Stimulated activated CD8-positive, alpha-beta memory T cell treated with anti-CD3 and anti-CD28 coated beads, Interleukin-12 subunit alpha, Interleukin-12 subunit beta, amount 100 ng/mL, for 4 hours (primary cell): ENCODE measurements around the gene TRPC5OS.

Source experiments
- DNase-seq: peaks from one replicate; pipeline ENCODE4 v3.0.0-alpha.2; 2020; ENCODE audit warnings: low read depth

TRPC5OS gene

GRCh38 chrX:111875881-111876280 is at the start of gene TRPC5OS:
Gene TRPC5OS (plus strand): TSS chrX:111876181. CDS start chrX:111901850, 25,669 bp downstream.
- no peak for DNase-seq

- DNase-seq: no peak
Measured at GRCh38 chrX:111829345-111829744, 46.6 kb upstream of the TRPC5OS start.

DNA sequence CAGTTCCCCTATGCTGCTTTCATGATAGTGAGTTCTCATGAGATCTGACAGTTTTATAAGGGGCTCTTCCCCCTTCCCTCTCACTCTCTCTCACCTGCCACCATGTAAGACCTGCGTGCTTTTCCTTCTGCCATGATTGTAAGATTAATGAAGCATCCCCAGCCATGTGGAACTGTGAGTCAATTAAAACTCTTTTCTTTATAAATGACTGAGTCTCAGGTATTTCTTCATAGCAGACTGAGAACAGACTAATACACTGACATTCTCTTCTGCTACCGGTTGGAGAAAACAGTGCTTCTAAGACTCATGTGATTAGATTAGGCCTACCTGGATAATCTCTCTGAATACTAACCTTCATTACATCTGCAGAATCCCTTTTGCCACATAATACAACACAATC is 45.4 kb upstream of the TRPC5OS start:
- no peak for DNase-seq

DNA sequence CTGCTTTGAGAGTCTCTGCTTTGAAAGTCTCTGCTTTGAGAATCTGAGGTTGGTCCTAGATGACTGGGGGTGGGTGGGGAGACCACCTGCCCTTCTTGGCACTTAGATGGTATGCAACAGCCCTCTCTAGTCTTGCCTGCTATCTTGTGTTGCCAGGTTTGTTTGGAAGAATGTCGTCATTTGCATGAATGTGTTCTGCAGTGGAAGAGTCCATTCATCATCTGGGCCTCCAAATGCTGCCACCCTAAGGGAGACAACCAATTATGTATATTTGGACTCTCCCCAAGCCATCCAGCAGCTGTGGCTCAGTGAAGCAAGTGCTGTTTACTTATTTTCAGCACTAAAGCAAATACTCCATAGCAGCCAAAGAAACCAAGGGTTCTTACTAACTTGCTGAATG is 44.6 kb upstream of the TRPC5OS start:
- no peak for DNase-seq

- no peak for DNase-seq
Measured at GRCh38 chrX:111837197-111837596, 38.8 kb upstream of the TRPC5OS start.

DNA sequence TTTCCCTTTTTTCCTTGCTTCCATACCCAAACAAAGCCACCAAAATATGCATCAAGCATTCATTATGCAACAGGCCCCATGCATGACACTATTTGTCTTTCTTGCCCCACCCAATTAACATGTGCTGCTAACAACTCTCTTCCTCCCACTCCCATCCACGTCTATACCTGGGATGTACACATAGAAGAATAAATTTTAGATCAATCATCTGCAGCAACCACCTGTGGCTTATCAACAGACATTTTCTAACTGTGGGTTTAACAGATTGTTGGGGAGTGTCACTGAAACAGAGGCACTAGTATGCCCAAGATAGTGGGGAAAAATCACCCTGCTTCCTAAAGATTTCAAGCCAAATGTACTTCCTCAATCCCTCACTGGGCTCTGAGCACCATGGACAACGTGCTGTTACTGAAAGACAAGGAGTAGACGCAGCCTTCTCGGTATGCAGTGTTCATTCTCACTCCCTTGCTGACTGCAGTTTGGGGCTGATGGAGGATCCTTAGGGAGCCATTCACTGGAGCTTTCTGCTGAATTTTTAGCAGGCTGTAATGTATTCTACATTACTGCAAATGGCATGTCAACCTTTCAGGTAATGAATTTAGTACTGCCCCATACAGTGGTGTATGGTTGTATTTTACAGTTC is 28.4 kb upstream of the TRPC5OS start:
- DNase-seq: no peak

- no peak for DNase-seq
Measured at GRCh38 chrX:111848541-111848940, 27.4 kb upstream of the TRPC5OS start.

DNA sequence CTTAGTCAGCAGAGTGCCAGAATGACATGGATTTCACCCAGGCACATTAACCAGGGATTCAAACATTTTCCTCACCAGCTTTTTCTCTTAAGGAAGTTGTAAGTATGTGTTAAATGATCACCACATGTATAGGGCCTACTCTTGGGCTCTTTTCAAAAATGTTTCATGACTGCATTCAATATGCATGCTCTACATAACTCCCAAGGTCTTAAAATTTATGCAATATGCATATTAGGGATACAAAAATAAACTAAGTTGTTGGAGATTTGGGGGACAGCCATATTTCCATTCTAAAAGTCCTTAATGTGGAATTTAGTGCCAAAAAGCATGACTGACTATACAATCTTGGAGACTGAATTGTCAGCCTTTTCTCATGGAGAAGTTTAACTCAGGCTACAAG is 25.0 kb upstream of the TRPC5OS start:
- DNase-seq: no peak

GRCh38 chrX:111854556-111855490 is 21.2 kb upstream of the TRPC5OS start:
- no peak for DNase-seq

GRCh38 chrX:111857534-111858060 is 18.4 kb upstream of the TRPC5OS start:
- DNase-seq: no peak

DNA sequence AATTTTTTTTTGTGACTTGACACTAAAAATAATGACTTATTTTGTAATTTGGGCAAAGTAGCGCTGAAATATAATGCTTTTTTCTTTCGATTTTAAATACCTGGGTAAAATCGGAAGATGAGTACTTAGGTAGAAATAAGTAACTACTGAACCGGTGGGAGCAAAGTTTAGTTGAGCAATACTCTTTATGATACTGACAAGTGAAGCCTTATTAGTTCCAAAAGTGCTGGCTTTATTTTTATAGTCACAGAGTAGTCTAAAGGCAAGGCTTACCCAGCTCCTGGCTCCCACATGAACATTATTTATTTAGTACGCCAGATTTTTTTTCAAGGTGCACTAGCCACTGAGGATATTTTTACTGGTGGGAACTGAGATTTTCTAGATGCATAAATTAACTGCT is 14.4 kb upstream of the TRPC5OS start:
- no peak for DNase-seq

GRCh38 chrX:111867236-111867635 is 8.7 kb upstream of the TRPC5OS start:
- no peak for DNase-seq

DNA sequence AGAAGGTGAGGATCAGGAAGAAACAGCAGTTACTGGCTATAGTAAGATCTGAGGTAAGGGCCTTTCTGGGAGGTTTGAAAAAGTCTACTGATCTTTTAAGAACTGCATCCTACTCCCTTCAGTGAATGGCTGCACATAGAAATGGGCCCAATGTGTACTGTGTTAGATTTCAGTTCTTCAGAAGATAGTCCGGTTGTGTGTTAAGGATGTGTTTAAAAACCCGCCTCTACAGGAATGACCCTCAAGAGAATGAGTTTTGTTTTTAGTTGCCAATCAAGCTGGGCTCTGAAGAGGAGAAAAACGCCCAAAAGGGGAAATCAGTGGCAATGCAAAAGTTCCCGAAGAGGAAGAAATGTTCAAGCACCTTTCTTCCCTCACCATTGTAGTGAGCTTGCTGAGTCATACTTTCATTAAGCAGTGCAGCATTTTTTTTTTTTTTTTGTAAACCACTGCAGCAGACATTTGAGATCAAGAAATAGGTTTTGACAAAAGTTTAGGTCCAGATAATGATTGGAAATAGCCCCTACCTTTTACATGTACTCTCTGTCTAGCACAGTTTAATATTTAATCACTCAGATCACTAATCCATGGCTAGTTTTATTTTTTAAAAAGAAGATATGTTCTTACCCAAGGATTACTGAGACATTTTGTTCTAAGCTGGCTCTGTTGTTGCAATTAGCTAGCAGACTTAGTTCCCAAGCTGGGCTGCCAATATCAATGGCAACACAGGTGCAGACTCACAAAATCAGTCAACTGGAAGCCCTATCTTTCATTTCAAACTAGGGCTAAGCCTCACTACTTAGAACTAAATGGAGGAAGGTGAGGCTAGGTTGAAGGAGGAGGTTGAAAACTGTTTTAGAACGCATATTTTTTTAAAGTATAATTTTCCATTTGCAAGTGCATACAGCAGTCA is 7.0 kb upstream of the TRPC5OS start:
- no peak for DNase-seq

DNA sequence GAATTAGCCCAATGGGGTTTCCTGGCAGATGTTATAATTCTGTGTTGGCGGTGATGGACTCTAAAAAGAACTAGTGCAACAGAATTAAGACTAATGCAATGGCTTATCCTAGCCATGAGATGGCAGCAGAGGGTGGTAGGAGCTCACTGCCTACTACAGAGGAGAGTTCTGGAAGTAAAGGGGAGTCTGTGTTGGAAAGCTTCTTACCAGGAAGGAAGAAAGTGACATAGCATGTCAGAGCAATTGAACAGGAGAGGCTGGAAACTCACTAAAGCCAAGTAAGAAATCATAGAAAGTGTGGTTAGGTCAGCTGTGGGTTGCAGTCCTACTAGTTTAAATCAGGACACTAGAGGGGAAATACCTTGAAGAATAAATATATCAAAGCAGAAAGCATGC is 6.3 kb upstream of the TRPC5OS start:
- no peak for DNase-seq

- no peak for DNase-seq
Measured at GRCh38 chrX:111874241-111874640, 1.7 kb upstream of the TRPC5OS start.

GRCh38 chrX:111876646-111877045 is 665 bp downstream of the TRPC5OS start:
- no peak for DNase-seq

DNA sequence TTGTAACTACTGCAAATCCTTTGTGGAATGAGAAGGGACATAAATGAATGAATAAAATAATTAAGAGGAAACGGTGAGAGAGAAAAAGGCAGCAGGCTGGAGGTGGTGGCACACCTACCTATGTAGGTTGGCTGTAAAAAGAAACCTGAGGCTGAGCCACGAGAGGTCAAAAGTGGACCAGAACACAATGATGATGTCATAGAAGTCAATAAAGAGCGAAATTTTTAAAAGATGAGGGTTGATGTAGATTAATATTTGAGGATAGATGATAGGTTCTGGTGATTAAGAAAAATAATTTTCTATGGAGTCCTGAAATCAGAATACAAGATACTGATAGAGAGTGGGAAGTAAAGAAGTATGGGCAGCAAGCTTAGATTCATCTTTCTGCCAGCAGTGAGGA is 1.7 kb downstream of the TRPC5OS start:
- no peak for DNase-seq

- no peak for DNase-seq
Measured at GRCh38 chrX:111880735-111881134, 4.8 kb downstream of the TRPC5OS start.

- DNase-seq: no peak
Measured at GRCh38 chrX:111881715-111882114, 5.7 kb downstream of the TRPC5OS start.

GRCh38 chrX:111886678-111887077 is 10.7 kb downstream of the TRPC5OS start:
- no peak for DNase-seq

GRCh38 chrX:111888600-111888999 is 12.6 kb downstream of the TRPC5OS start:
- DNase-seq: no peak

GRCh38 chrX:111892375-111892774 is 16.4 kb downstream of the TRPC5OS start:
- no peak for DNase-seq
